Tongue (tissue), 3 donors: ENCODE results near the gene ZNF841. TPM values are rescaled to one million over a fixed set of nuclear protein-coding genes. Genes with fewer than 3 reads are reported as not detected.
"Not testable (repeated sequence)": the region's sequence is repeated elsewhere in the genome, so short reads cannot be mapped to it uniquely, and the experiment has no call there.

Source experiments
- DNase-seq: peaks from one replicate; pipeline ENCODE4 v3.0.0-alpha.2; 2015
- small RNA-seq: library from RNA; depleted of rRNA; stranded (forward); fragments of <200 nt; gene quantifications from one replicate; pipeline ENCODE3, GENCODE V24; 2014; ENCODE audit warnings: low replicate concordance
- total RNA-seq: library from RNA; depleted of rRNA; stranded (reverse); fragments of >200 nt; gene quantifications from one replicate; pipeline ENCODE4 v1.2.3, GENCODE V29; 2014

Gene ZNF841
- total RNA-seq, 1 donor from 2014 or later: 26.3 TPM

GRCh38 chr19:52066258-52066863, 29.2 kb downstream of the ZNF841 start:
- DNase-seq: no peak

GRCh38 chr19:52065399-52065798, 30.2 kb downstream of the ZNF841 start:
- no peak for DNase-seq

GRCh38 chr19:52056480-52056879, 39.1 kb downstream of the ZNF841 start:
- DNase-seq: not testable (repeated sequence)

GRCh38 chr19:52051736-52052135, 43.8 kb downstream of the ZNF841 start:
- not testable (repeated sequence) for DNase-seq

- DNase-seq: peak; percentile 98
Measured at GRCh38 chr19:52048555-52049501, 46.7 kb downstream of the ZNF841 start, which contains the start of gene ZNF432. ZNF432 (minus strand) TSS chr19:52048838; CDS start chr19:52046868, 1,970 bp downstream.

- no peak for DNase-seq
Measured at GRCh38 chr19:52039169-52039568, 56.4 kb downstream of the ZNF841 start.

GRCh38 chr19:52034051-52034728, 61.4 kb downstream of the ZNF841 start:
- no peak for DNase-seq

DNA sequence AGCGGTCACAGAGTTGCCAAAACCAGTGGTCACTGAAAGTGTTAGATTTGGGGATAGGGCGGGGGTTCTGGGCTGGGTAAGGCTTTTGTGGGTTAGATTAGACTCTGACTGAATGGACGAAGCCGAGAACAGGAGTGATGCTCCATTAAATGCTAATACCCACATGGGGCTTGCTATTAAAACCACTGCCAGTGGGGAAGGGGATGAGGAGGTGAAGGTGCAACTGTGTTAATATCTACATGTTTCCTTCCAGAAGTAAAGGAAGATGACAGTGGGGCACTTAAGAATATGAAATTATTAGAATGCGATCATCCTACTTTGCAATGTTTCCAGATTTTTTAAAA, 66.8 kb downstream of the ZNF841 start:
- DNase-seq: no peak

DNA sequence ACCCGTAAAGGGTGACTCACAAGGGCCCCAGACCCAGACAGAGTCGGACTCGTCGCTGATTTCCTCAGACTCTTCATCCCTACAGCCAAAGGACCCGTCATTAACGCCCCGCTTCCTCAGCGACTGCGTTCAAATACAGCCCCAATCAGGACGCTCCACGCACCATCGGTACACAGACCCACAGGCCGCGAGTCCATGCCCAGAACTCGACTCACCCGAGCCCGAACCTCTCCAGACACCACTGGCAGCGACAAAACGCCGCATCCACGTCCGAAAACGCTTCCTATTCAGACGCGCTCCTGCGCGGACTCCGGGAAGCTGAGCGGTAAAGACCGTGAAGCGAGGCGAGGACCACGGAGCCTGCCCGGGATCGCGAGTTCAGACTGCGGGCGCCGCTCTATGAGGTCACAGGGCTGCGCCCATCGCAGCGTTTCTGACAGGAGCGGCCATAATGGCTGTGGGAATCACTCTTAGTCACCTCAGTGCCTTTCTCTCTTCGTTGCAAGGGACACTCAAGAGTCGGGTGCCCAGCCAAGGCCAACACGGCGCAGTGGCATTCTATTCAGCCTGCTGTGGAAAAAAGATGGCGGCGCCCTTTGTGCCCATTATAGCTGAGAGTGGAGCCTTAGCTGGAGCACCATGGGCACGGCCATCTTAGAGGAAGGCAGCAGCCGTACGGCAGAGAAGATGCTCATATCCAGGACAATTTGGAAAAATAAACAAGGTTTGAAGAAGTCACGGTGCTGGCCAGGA, 67.4 kb downstream of the ZNF841 start, which contains the start of gene ZNF614:
TSS of gene ZNF614 (minus strand) at position 353 of the 753 bp plus-strand sequence. CDS start 2,634 bp downstream, outside the sequence.
- DNase-seq: peak; percentile 96

GRCh38 chr19:52026255-52026990, 69.1 kb downstream of the ZNF841 start:
- DNase-seq: peak; percentile 15

GRCh38 chr19:52024478-52024877, 71.1 kb downstream of the ZNF841 start:
- DNase-seq: not testable (repeated sequence)

DNA sequence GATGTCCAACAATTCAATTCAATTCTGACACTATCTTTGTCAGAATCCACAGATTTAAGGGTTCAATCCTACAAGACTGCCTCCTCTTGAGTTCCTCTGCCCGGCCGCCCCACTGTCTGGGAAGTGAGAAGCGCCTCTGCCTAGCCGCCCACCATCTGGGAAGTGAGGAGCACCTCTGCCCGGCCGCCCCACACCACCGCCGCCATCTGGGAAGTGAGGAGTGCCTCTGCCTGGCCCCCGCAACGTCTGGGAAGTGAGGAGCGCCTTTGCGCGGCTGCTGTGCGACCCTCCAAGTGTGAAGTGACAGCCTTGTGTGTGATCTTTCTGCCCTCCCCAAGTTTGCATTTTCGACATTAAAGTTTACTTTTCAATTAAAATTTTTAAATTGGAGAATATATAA, 73.4 kb downstream of the ZNF841 start:
- no peak for DNase-seq

GRCh38 chr19:52020506-52020905, 75.1 kb downstream of the ZNF841 start:
- no peak for DNase-seq

Small RNAs within 50 kb of the gene (small RNA-seq; reads per million reads assigned to genes)
- gene RPL37P23: not detected

Other genes starting within 250 kb of the ZNF841 start
- gene ZNF577, start 207.8 kb downstream of the ZNF841 start, total RNA-seq: 20.0 TPM
- gene ZNF649, start 190.7 kb downstream of the ZNF841 start, total RNA-seq: 15.4 TPM
- 8.5 TPM for gene ZNF613, start 168.3 kb downstream of the ZNF841 start, total RNA-seq
- gene ZNF350, start 108.9 kb downstream of the ZNF841 start, total RNA-seq: 8.7 TPM
- gene ZNF615, start 87.6 kb downstream of the ZNF841 start, total RNA-seq: 19.5 TPM
- 11.1 TPM for gene ZNF614, start 67.4 kb downstream of the ZNF841 start, total RNA-seq
- gene ZNF432, start 46.9 kb downstream of the ZNF841 start, total RNA-seq: 14.9 TPM
- gene ZNF616, start 44.2 kb upstream of the ZNF841 start, total RNA-seq: 12.8 TPM
- 10.6 TPM for gene ZNF836, start 75.9 kb upstream of the ZNF841 start, total RNA-seq
- 193 TPM for gene PPP2R1A, start 94.3 kb upstream of the ZNF841 start, total RNA-seq
- gene ZNF766, start 173.8 kb upstream of the ZNF841 start, total RNA-seq: 19.9 TPM
- 7.2 TPM for gene ZNF480, start 201.4 kb upstream of the ZNF841 start, total RNA-seq
- gene ZNF610, start 240.5 kb upstream of the ZNF841 start, total RNA-seq: 8.9 TPM